Right lung (tissue), 10 donors: Measurements from ENCODE around the gene CCL28. TPM values are rescaled to one million over a fixed set of nuclear protein-coding genes. Genes with fewer than 3 reads are reported as not detected.
"Not testable (repeated sequence)": the region's sequence is repeated elsewhere in the genome, so short reads cannot be mapped to it uniquely, and the experiment has no call there.

Experiments used
- DNase-seq, 2 donors: peaks; one replicate each; pipeline ENCODE4 v3.0.0-alpha.2; 2013
- long read RNA-seq, 8 donors: transcript quantifications; one replicate each; lab custom pipeline, GENCODE V29; 2026
- polyA plus RNA-seq, 5 donors: library from polyadenylated mRNA; unstranded; fragments of 120-200 nt; gene quantifications; one replicate each; pipeline versions ENCODE4 v1.2.1 to v1.2.3, GENCODE V29; 2013; ENCODE audit warnings: inconsistent platforms in 1 of 5, low replicate concordance in 1 of 5; ENCODE audit not compliant: insufficient read length in 5 of 5, insufficient read depth in 1 of 5

CCL28 gene, protein sequence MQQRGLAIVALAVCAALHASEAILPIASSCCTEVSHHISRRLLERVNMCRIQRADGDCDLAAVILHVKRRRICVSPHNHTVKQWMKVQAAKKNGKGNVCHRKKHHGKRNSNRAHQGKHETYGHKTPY
- under 1 TPM; 0.31 to 0.77 (median 0.42) TPM for polyA plus RNA-seq
- long read RNA-seq, donor 1: 0 reads
- long read RNA-seq, donor 2: 0 reads
- long read RNA-seq, donor 3: 0 reads
- long read RNA-seq, donor 4: 0 reads
- long read RNA-seq, donor 5: 0 reads
- long read RNA-seq, donor 6: 0 reads
- long read RNA-seq, donor 7: 0 reads
- long read RNA-seq, donor 8: 0 reads

DNA sequence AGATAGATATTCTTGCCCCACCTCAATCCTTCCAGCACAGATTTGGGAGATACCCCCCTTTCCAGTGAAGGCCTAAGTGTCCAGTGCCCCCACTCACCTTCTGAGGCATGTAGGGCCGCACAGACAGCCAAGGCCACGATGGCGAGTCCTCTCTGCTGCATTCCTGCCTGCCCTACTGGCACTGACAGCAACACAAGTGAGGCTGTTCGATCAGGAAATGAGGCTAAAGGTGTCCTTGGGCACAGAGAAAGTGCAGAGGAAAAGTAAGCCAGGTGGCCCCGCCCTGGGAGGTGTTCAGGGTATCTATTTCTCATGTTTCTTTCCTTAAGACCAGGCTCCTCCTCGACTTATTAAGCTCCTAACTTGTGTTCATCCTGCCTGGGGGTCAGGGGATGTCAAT, at the start of gene CCL28:
Gene CCL28, minus strand, starts transcription at position 236 of the 400 bp plus-strand sequence. Its CDS starts 75 bp downstream, at position 161.
- DNase-seq: no peak

GRCh38 chr5:43461066-43461465, 48.9 kb upstream of the CCL28 start:
- no peak for DNase-seq

GRCh38 chr5:43456556-43456955, 44.4 kb upstream of the CCL28 start:
- no peak for DNase-seq

- not testable (repeated sequence) for DNase-seq
Observed at GRCh38 chr5:43441575-43441974, 29.4 kb upstream of the CCL28 start.

DNA sequence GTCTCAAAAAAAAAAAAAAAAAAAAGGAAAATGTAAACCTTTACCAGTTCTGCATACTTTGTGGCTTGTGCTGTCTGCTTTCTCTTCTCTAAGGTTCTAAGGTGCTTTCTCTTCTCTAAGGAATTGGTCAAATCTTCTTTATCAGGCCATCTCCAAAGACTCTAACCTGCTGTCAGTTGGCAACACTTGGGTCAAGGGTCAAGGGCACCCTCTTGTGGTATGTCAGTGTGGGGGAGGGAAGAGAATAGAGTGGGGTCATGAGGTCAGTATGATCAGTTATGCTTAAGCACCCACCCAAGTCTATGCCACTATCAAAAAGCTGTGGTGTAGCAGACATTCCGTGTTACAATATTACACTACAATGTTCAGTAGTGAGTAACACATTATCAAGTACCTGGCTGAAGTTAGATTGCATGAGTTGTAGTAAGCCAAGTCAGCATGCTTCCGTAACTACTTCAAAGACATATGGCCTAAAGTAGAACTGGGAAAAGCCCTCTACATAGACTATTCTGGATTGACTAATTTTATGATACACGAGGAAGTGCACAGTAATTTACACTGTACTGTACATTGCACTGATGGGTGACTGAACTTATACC, 25.0 kb upstream of the CCL28 start:
- DNase-seq: no peak

GRCh38 chr5:43433382-43433781, 21.2 kb upstream of the CCL28 start:
- DNase-seq: no peak

DNA sequence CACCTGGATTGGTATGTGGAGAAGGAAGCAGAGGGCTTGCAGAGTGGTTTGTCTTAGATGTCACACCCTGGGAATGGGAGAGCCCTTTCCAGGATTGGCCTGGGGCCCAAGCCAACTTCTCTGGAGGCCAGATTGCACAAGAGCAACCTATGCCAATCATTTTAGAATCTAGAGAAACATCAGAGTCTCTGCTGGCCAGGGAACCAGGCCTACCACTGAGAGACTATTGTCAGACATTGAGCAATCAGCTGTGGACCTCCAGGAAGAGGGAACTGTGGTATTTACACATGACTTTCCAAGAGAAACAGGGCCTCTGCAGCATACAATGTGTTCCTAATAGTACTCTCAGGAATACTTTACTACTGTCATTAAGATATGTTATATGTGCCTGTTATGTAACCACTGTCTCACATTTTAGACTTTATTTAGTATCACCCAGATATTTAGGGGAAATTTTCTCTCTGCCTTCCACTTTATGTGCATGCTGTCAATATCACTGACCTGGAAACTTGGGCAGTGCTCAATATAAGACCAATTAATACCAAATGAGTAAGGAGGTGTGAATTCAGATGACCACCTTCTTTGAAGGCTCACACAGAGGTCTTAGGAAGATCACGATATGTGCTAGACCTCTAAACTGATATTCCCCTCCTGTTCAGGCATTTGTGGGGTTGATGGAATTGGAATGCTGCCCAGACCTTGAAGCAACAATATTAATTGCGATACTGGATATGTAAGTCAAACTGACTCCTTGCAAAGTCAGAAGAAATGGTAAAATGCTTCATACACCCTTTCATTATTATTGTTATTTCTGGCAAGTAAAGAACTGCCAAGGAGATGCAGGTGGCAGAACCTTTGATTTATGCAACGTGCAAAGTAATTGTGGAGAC, 20.5 kb upstream of the CCL28 start:
- DNase-seq: peak; percentile 48 to 56

DNA sequence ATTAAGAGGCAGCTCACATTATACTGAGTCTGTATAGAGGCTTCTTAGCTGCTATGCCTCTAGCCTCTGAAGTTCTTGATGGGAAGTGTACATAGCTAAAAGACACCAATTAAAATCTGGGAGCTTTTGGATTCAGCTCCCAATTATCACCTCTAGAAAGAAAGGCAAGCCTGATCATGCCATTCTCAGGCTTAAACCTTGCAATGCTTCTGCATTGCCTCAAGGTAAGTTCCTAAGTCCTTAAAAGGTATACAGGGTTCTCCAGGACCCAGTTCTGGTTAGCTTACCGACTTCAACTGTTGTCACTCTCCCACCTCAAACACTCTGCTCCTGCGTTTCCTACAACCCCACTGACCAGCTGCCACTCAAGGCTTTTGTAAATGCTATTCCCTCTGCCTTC, 17.5 kb upstream of the CCL28 start:
- DNase-seq: no peak

DNA sequence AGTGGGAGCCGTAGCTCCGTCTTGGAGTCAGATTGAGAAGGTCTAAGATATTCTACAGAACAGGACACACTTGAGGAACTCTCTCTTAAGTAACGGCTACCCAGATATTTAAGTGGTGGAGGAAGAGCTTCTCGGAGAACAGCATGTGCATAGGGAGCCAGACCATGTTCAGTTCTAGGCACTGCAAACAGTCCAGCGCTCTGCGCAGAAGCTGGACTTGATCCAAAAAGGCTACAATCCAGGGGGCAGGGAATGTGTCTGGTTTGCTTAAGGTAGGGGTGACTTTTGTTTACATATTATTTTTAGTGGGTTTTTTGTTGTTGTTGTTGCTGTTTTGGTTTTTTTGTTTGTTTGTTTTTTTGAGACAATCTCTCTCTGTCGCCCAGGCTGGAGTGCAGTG, 16.8 kb upstream of the CCL28 start:
- DNase-seq: no peak

DNA sequence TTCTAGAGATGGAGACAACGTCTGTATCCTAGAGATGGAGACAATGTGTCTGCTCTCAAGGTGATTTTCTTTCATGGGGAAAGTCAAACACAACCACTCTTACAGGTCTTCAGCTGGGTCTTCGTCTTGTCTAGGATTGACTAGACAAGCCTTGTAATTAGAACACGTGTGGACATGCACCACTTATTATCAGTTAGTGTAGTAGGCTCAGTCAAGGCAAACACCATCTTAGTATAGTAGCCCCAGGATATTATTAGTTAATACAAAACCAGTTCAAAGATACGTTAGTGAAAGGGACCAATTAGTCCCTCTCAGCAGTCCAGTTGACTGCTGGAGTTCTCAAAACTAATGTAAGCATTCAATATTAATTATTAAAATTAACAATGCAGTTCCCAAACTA, 15.1 kb upstream of the CCL28 start:
- DNase-seq: no peak

DNA sequence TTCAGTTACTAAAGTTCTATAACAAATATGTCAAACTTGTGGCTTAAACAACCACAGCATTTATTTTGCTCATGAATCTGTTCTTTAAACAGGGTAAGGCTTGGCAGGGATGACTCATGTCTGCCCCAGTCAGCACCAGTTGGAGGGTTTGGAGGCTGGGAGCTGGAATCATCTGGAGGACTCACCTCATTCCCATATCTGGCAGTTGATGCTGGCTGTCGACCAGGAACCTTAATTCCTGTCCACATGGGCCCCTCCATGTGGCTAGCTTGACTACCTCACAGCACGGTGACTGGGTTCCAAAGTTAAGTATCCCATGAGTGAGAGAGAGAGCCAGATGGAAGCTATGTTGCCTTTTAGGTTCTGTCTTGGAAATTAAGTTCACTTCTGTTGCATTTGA, 13.8 kb upstream of the CCL28 start:
- no peak for DNase-seq

- not testable (repeated sequence) for DNase-seq
Observed at GRCh38 chr5:43423086-43423485, 10.9 kb upstream of the CCL28 start.

DNA sequence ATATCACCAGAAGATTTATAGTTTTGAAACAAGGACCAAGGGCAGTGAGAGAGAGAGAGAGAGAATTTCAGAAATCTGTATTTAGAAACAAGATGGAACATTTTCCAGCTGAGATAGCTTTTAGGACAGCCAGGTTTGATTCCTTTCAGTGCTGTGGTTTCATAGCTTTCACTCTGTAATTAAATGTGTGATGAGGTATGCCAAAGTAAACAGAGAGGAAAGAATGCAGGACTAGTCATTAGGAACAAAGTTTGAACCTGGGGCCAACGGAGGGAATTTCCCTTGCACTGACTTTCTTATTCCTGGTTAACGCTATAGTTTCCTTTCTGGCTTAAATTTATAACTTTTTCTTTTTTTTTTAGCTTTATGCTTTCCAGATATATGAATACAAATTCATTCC, 10.0 kb upstream of the CCL28 start:
- DNase-seq: no peak

GRCh38 chr5:43421450-43422133, 9.4 kb upstream of the CCL28 start:
- DNase-seq: no peak

GRCh38 chr5:43420241-43420640, 8.1 kb upstream of the CCL28 start:
- no peak for DNase-seq

DNA sequence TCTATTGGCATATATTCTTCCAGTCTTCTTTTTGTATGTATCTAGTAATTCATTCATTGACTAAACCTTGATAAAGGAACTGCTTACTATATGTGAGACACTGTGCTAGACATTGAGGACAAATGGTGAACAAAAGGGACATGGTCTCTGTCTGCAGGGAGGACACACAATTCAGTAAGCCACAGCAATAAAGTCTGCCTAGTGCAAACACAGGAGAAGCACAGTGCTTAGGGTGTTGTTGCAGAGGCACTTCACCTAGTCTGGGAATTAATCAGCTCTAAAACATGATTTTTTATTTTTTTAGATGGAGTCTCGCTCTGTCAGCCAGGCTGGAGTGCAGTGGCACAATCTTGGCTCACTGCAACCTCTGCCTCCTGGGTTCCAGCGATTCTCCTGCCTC, 6.4 kb upstream of the CCL28 start:
- no peak for DNase-seq

GRCh38 chr5:43416803-43417394, 4.7 kb upstream of the CCL28 start:
- DNase-seq: no peak

- DNase-seq: no peak
Observed at GRCh38 chr5:43415935-43416802, 4.0 kb upstream of the CCL28 start.

DNA sequence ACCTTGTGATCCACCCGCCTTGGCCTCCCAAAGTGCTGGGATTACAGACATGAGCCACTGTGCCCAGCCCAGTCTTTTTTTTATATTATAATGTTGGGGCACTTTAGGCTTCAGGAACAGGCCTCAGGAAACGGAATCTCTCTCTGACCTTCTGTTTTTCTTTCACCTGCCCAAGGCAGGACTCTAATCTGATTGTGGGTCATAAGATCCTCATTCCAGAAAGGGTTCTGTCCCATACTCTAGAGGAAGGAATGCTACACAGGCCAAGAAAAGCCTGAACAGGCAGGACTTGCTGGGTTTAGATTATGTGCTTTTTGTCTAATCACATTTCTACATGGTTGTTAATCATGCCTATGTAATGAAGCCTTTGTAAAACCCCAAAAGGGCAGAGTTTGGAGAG, 1.8 kb upstream of the CCL28 start:
- no peak for DNase-seq

GRCh38 chr5:43412644-43413043, 453 bp upstream of the CCL28 start:
- DNase-seq: no peak

DNA sequence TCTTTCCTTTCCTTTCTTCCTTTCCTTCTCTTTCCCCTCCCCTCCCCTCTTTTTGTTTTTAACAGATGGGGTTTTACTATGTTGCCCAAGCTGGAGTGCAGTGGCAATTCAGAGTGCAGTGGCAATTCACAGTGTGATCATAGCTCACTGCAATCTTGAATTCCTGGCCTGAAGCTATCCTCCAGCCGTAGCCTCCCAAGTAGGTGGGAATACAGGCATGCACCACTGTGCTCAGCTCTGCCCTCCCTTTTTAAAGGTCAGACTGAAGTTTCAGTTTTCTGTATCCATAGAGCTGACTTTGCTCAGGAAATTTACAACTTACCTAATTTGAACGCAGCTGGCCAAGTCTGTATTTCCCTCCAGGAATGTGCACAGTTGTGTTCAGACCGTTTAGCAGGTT, 696 bp downstream of the CCL28 start:
- DNase-seq: no peak
